Effector memory CD8-positive, alpha-beta T cell (primary cell): ENCODE results near the gene WEE2.
"Not testable (repeated sequence)": the region's sequence is repeated elsewhere in the genome, so short reads cannot be mapped to it uniquely, and the experiment has no call there.

Experiments used
- ATAC-seq: fragments of 150-1000 bp; cut with Tn5 transposase; replicated peaks from 2 replicates; pipeline ENCODE4 v1.10.0; 2021; ENCODE audit warnings: mild to moderate bottlenecking, moderate library complexity
- DNase-seq, 3 experiments: peaks; one replicate each; pipeline ENCODE4 v3.0.0; 2021
- H3K27ac Mint-ChIP-seq, 2 donors: one replicate each; pipeline ENCODE4 v1.8.0; 2022; ENCODE audit warnings: mild to moderate bottlenecking in 2 of 2, mixed read lengths in 2 of 2, moderate library complexity in 2 of 2
- H3K27me3 Mint-ChIP-seq, 2 donors: one replicate each; pipeline ENCODE4 v1.8.0; 2022; ENCODE audit warnings: mixed read lengths in 2 of 2
- H3K36me3 Mint-ChIP-seq: one replicate; pipeline ENCODE4 v1.8.0; 2022; ENCODE audit warnings: mild to moderate bottlenecking, moderate library complexity, mixed read lengths; ENCODE audit not compliant: insufficient read depth
- H3K4me1 Mint-ChIP-seq, 2 donors: one replicate each; pipeline ENCODE4 v1.8.0; 2022; ENCODE audit warnings: low read depth in 2 of 2, mixed read lengths in 2 of 2
- H3K4me3 Mint-ChIP-seq, 2 donors: one replicate each; pipeline ENCODE4 v1.8.0; 2022; ENCODE audit warnings: mild to moderate bottlenecking in 2 of 2, mixed read lengths in 2 of 2, moderate library complexity in 2 of 2
- H3K9me3 Mint-ChIP-seq, 2 donors: one replicate each; pipeline ENCODE4 v1.8.0; 2022; ENCODE audit warnings: mixed read lengths in 2 of 2

Gene WEE2

DNA sequence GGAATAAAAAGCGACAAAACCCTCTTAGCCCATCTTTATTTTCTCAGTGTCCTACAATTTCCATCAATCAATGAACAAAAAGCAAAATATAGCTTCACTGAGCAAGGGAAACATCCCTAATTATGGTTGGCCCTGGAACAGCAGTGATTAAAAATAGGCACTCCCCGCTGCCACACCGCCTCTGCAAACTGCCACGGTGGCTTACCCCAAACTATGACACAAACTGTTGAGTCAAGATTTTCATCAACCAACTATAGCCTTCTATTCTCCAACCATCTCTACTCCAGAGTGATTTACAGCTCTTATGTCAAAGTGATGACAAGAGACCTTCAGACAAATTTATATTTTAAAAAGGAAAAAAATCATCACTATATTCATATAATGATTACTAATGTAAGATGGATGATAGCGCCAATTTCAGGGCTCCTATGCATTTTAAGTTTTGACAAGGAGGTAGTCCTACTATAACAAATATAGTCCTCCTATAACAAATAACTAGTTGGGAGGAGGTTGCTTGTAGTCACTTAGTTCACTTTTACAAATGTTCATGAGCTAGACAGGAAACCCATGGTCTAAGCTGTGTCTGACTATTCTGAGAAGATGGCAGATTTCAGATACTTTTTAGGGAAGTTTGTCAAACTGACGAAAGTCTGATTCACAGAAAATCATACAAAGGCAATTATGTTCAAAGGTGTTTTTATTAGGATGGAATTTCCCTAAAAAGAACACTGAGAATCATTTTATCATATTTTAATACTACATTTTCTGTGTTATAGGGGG lies 32.5 kb upstream of the WEE2 start:
- H3K4me3 Mint-ChIP-seq: no peak overlapping the region
- no peak overlapping the region for H3K27ac Mint-ChIP-seq

DNA sequence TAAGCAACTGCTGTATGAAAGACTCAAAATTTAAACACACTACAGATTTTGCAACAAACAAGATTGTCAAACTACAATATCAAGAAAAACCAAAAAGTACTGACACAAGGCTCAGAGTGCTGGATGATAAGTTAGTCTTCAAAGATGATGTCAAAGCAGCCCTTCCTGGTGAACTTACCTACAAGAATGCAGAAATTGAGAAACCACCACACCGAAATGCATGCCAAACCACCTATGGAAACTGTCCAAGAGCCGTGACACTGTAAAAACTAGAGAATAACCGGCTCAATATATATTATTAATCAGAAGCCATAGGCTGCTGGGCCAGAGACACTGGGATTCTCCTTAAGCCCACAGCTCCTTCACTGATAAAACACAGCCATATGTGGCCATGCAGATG lies 31.5 kb upstream of the WEE2 start:
- DNase-seq: no peak
- Mint-ChIP-seq H3K27ac (no peak overlapping the region), H3K4me1 (peaks cover 3% of the 10 kb centered on the region in 2 donors), H3K4me3 (no peak overlapping the region), H3K36me3 (peaks cover 21% of the 10 kb centered on the region), H3K9me3 (no peaks in the 10 kb centered on the region), H3K27me3 (no peaks in the 10 kb centered on the region)
- no peak for ATAC-seq

More for the DNA sequence above, 32.5 kb upstream of the WEE2 start:
- H3K36me3 Mint-ChIP-seq: peaks cover 28% of the 10 kb centered on the region
- peaks cover 3% of the 10 kb centered on the region in 2 donors for H3K4me1 Mint-ChIP-seq
- no peaks in the 10 kb centered on the region for H3K27me3 Mint-ChIP-seq
- DNase-seq (no peak), ATAC-seq (no peak)
- no peaks in the 10 kb centered on the region for H3K9me3 Mint-ChIP-seq

DNA sequence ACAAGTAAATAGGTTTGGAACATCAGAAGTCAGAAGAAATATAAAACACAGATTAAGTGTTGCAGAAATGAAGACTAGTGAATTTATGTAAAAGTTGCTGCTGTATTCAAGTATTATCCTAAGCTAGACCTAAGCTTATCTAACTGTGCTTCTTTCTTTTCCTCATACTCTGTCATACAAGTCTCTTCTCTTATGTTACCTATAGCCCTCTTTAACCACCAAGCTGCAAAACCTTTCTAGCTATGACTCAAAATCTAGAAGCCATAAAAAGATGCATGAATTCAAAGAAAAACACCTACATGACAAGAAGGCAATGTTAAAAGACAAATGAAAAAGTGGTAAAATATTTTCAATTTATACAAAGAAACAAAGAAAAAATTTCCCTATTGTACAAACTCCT lies 29.1 kb upstream of the WEE2 start:
- DNase-seq (no peak), ATAC-seq (no peak)
- Mint-ChIP-seq H3K4me3 (no peak overlapping the region), H3K27ac (no peak overlapping the region), H3K36me3 (peaks cover 26% of the 10 kb centered on the region), H3K27me3 (no peaks in the 10 kb centered on the region), H3K9me3 (no peaks in the 10 kb centered on the region), H3K4me1 (peaks cover 3% of the 10 kb centered on the region in 2 donors)

DNA sequence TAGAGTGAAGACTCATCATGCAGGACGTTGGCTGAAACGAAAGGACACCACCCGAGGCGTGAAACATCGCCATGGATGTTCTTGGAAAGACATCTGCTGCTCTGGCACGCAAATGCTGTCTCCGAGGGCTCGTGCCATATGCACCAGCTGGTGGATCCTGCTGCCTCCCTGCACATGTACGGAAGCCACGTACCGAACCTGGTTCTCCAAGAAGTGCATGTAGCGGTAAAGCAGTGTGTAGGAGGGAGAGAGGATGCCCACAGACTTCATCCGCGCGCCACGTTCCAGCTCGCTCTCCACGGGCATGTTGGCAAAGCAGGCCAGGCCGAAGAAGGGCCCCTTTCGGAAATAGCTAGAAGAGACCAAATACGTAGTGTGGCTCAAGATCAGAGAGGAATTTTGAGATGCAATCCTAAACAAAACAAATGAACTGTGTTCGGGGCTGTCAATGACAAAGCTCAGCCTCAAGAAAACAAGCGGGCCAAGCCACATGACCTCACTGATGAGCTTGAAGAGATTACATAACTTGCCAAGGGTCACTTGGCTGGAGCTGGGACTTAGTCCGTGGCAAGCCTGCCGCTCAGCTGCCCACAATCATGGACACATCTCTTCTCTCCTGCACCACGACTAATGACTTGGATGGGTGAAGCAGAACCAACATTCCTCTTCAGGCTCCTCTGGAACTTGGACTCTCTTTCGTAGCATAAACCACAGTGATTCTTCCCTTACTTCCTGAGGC lies 22.7 kb upstream of the WEE2 start:
- peaks cover 8 to 18% of the 10 kb centered on the region in 2 donors for H3K4me1 Mint-ChIP-seq
- no peak overlapping the region for H3K4me3 Mint-ChIP-seq
- ATAC-seq: no peak

DNA sequence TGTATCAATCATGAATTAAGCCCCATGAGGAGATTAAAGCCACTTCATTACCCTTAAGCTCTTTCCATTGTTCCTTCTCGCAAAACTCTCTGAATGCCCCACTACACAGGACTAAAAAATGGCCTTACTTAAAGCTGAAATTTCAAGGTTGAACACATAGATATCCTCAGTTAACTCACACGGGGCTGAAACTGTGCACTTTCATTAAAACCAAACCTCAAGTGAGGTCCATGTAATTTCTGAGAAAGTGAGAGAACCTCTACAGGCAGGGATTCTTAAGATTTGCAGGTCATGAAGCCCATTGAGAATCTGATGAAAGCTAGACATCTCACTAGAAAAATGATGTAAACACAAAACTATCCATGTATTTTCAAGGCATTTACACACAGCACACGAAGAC lies 22.1 kb upstream of the WEE2 start:
- Mint-ChIP-seq H3K9me3 (no peaks in the 10 kb centered on the region), H3K4me1 (peaks cover 9 to 18% of the 10 kb centered on the region in 2 donors), H3K36me3 (peaks cover 30% of the 10 kb centered on the region), H3K27ac (no peak overlapping the region), H3K4me3 (no peak overlapping the region), H3K27me3 (no peaks in the 10 kb centered on the region)
- no peak for DNase-seq
- no peak for ATAC-seq

More for the DNA sequence above, 22.7 kb upstream of the WEE2 start:
- Mint-ChIP-seq H3K36me3 (peaks cover 34% of the 10 kb centered on the region), H3K27me3 (no peaks in the 10 kb centered on the region), H3K27ac (no peak overlapping the region), H3K9me3 (no peaks in the 10 kb centered on the region)
- DNase-seq: no peak

DNA sequence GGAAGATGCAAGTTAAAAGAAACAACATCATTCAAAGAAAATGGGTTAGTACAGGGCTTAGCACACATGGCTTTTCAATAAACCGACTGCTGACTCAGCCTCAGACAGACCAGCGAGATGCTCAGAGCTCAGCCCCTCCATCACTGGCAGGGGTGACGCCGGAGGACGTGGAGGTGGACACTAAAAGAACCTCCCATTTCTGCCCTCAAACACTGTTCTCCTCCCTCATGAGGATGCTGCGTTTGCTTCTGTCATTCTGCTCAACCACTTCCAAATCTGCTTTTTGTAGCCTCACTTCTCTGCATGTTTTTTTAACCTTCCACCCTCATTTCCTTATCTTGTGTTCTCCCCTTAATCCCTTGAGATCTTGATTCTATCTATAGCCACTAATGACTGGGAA lies 21.5 kb upstream of the WEE2 start:
- H3K4me1 Mint-ChIP-seq: peaks cover 9 to 18% of the 10 kb centered on the region in 2 donors
- H3K27me3 Mint-ChIP-seq: no peaks in the 10 kb centered on the region
- no peak overlapping the region for H3K4me3 Mint-ChIP-seq
- no peak for DNase-seq
- no peak overlapping the region for H3K27ac Mint-ChIP-seq
- H3K9me3 Mint-ChIP-seq: no peaks in the 10 kb centered on the region
- peaks cover 30% of the 10 kb centered on the region for H3K36me3 Mint-ChIP-seq
- no peak for ATAC-seq

DNA sequence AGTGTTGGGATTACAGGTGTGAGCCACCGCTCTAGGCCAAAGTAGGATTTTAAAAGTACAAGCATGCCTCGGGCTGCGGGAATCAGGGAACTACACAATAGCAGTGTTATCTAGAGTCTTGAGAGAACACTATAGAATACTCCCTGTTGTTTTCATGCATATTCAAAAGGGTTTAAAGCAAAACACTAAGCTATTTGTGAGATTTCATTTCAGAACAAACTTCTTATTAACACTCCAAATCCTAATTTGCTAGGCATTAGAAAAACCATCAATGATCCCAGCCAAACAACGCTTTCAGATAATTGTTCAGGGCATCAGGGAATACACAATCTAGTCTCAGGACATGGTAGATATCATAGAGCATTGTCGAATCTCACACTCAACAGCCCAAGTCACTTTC lies 20.1 kb upstream of the WEE2 start:
- H3K4me3 Mint-ChIP-seq: no peak overlapping the region
- H3K4me1 Mint-ChIP-seq: peaks cover 14 to 27% of the 10 kb centered on the region in 2 donors
- no peak for ATAC-seq
- H3K9me3 Mint-ChIP-seq: no peaks in the 10 kb centered on the region
- DNase-seq: no peak
- no peak overlapping the region for H3K27ac Mint-ChIP-seq
- H3K36me3 Mint-ChIP-seq: peaks cover 27% of the 10 kb centered on the region
- no peaks in the 10 kb centered on the region for H3K27me3 Mint-ChIP-seq

DNA sequence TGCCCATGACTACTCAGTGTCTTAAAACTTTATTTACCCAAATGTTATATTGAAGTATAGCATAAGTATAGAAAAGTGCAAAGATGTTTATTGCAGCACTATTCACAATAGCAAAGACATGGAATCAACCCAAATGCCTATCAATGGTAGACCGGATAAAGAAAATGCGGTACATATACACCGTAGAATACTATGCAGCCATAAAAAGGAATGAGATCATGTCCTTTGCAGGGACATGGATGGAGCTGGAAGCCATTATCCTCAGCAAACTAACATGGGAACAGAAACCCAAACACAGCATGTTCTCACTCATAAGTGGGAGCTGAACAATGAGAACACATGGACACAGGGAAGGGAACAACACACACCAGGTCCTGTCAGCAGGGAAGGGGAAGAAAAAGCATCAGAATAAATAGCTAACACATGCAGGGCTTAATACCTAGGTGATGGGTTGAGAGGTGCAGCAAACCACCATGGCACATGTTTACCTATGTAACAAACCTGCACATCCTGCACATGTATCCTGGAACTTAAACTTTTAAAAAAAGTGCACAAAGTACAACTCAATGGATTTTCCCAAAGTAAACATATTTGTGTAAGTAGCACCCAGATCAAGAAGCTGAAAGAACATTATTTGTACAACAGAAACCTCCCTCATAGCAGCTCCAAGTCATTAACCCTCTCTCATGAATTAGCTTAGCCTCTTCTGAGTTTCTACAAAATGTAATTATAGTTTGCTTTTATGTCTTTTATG lies 18.9 kb upstream of the WEE2 start:
- H3K27ac Mint-ChIP-seq, H3K4me3 Mint-ChIP-seq, DNase-seq, H3K9me3 Mint-ChIP-seq, H3K27me3 Mint-ChIP-seq, ATAC-seq: not testable (repeated sequence)
- H3K36me3 Mint-ChIP-seq: peaks cover 19% of the 10 kb centered on the region
- H3K4me1 Mint-ChIP-seq: peaks cover 15 to 28% of the 10 kb centered on the region in 2 donors

DNA sequence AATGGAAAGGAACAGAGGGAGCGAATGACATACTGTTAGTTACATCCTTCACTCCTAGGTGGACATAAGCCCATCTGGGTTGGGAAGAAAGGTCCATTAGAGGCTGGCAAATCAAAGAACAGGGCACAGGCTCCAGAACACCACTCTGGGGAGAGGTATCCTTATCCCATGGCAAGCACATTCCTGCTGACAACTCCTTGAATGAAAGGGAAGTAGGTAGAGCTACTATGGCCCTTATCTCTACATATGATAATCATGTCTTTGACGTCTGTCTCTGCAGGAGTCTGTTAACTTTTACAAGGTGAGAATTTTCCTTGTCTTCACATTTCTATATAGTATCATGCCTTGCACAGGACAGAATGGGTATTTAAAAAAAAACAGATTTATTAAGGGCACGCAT lies 16.6 kb upstream of the WEE2 start:
- H3K4me3 Mint-ChIP-seq: no peak overlapping the region
- H3K27ac Mint-ChIP-seq: no peak overlapping the region
- H3K4me1 Mint-ChIP-seq: peaks cover 25 to 47% of the 10 kb centered on the region in 2 donors
- no peaks in the 10 kb centered on the region for H3K27me3 Mint-ChIP-seq
- peaks cover 6% of the 10 kb centered on the region for H3K36me3 Mint-ChIP-seq
- DNase-seq (no peak), ATAC-seq (no peak)
- no peaks in the 10 kb centered on the region for H3K9me3 Mint-ChIP-seq

DNA sequence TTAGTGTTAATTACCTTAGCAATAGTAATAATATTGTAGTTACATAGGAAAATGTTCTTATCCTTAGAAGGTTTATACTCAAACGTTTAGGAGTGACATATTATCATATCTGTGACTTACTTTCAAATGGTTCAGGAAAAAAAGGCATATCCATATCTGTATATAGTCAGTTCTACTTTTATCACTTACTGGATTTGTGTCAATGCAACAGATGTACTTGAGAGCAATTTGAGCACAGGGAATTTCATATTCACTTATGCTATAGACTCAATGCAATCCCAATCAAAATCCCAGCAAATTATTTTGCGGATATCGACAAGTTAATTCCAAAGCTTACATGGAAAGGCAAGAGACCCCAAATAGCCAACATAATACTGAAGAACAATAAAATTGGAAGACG lies 16.2 kb upstream of the WEE2 start:
- no peak overlapping the region for H3K27ac Mint-ChIP-seq
- no peaks in the 10 kb centered on the region for H3K27me3 Mint-ChIP-seq
- peaks cover 8% of the 10 kb centered on the region for H3K36me3 Mint-ChIP-seq
- H3K4me1 Mint-ChIP-seq: peaks cover 27 to 45% of the 10 kb centered on the region in 2 donors
- DNase-seq (no peak), ATAC-seq (no peak)
- no peaks in the 10 kb centered on the region for H3K9me3 Mint-ChIP-seq
- H3K4me3 Mint-ChIP-seq: no peak overlapping the region

DNA sequence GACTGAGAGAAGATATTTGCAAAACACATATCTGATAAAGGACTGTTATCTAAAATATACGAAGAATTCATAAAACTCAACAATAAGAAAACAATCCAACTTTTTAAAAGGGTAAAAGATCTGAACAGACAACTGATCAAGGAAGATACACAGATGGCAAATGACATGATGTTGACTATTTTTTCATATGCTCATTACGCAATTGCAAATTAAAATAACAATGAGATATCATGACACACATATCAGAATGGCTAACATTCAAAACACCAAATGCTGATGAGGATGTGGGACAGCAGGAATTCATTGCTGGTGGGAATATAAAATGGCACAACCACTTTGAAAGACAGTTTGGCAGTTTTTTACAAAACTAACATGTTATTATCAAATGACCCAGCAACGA lies 15.1 kb upstream of the WEE2 start:
- peaks cover 30 to 51% of the 10 kb centered on the region in 2 donors for H3K4me1 Mint-ChIP-seq
- H3K36me3 Mint-ChIP-seq: peaks cover 8% of the 10 kb centered on the region
- H3K4me3 Mint-ChIP-seq: no peak overlapping the region
- DNase-seq (no peak), ATAC-seq (no peak)
- no peaks in the 10 kb centered on the region for H3K27me3 Mint-ChIP-seq
- H3K27ac Mint-ChIP-seq: no peak overlapping the region
- H3K9me3 Mint-ChIP-seq: no peaks in the 10 kb centered on the region

DNA sequence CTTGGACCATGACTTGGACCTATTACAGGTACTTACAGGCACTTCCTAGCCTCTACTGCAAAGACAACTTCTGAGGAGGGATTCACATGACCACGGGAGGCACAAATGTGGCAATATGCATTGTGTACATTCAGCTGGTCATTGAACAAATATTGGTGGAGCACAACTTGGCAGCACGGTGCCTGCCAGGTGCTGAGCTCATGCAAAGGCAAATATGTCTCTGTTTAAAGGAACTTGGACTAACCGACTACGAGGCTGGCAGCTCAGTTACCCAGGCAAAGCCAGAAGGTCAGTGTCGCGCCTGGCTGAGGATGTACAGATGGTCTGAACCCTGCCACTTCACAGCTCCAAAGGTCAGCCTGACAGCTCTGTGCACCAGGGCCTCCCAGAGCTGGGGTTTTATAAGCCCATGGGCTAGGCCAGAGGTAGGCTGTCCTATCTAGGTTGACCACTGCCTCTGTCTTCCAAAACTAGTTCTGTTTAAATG lies 12.3 kb upstream of the WEE2 start:
- peaks cover 44 to 69% of the 10 kb centered on the region in 2 donors for H3K4me1 Mint-ChIP-seq
- H3K4me3 Mint-ChIP-seq: no peak overlapping the region
- H3K27me3 Mint-ChIP-seq: no peaks in the 10 kb centered on the region
- H3K27ac Mint-ChIP-seq: peak overlapping the region in 1 of 2 donors; percentile 62
- ATAC-seq (no peak), DNase-seq (no peak)
- H3K9me3 Mint-ChIP-seq: no peaks in the 10 kb centered on the region
- H3K36me3 Mint-ChIP-seq: peaks cover 3% of the 10 kb centered on the region

DNA sequence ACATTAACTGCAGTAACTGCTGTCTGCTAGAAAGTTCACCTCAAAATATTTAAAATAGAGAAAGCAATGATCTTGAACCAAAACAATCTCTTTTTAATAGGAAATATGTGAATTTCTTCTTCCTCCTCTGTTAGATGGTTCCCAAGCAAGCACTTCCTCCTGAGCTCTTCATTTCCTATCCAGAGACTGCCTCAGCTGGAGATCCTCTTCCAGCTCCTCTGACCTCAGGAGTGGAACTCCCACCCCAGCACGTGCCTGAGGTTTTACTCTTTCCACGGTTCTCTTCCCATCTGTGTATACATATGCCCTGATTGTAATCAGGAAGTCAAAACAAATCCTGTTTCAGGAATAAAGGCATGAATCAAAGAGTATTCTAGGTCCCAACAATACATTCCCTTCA lies 11.8 kb upstream of the WEE2 start:
- H3K27ac Mint-ChIP-seq: peak overlapping the region in 1 of 2 donors; percentile 62
- peaks cover 44 to 71% of the 10 kb centered on the region in 2 donors for H3K4me1 Mint-ChIP-seq

More for the DNA sequence above, 11.8 kb upstream of the WEE2 start:
- H3K27me3 Mint-ChIP-seq: no peaks in the 10 kb centered on the region
- ATAC-seq (no peak), DNase-seq (no peak)
- H3K4me3 Mint-ChIP-seq: no peak overlapping the region
- H3K9me3 Mint-ChIP-seq: no peaks in the 10 kb centered on the region
- H3K36me3 Mint-ChIP-seq: peaks cover 8% of the 10 kb centered on the region
